ENCODE measurements around the gene P2RX1.

P2RX1 gene

GRCh38 chr17:3900646-3901045 lies 15.6 kb downstream of the P2RX1 start:
- no peak overlapping the region for H2BK12ac ChIP-seq (ENCODE audit: low read length)
- DNase-seq (ENCODE audit: low spot score), result no peak
- no peak overlapping the region for H3K18ac ChIP-seq (ENCODE audit: low read length)
- no peak overlapping the region for H4K91ac ChIP-seq (ENCODE audit: low read depth, low read length, poor library complexity)
- no CpG with 5 or more reads among the region's 6 CpGs for WGBS, 2 donors (ENCODE audit: extremely low coverage in 2 of 2, insufficient read length in 2 of 2, insufficient replicate concordance in 1 of 2)
- H3K9ac ChIP-seq (ENCODE audit: low read depth, low read length, poor library complexity), result no peak overlapping the region
- H2AK5ac ChIP-seq (ENCODE audit: low read depth, low read length), result no peak overlapping the region
- no peak overlapping the region for H3K4me2 ChIP-seq (ENCODE audit: insufficient read depth, low read length, poor library complexity, severe bottlenecking)
- H3K4me3 ChIP-seq (ENCODE audit: low read length in 2 of 2), result no peak overlapping the region
- no peak overlapping the region for H3K4ac ChIP-seq (ENCODE audit: low read length)
- peaks cover 0 to 6% (median 0%) of the 10 kb centered on the region in 3 experiments for H3K27me3 ChIP-seq (ENCODE audit: control insufficient read depth in 3 of 3, insufficient read depth in 3 of 3, low read depth in 1 of 3, low read length in 3 of 3)
- H3K23ac ChIP-seq (ENCODE audit: low read depth, low read length, poor library complexity), result no peak overlapping the region
- peaks cover 2% of the 10 kb centered on the region for H3K79me1 ChIP-seq (ENCODE audit: low read depth, low read length)
- H3K4me1 ChIP-seq (ENCODE audit: control insufficient read depth in 2 of 2, insufficient read depth in 1 of 2, low read depth in 1 of 2, low read length in 2 of 2), result peaks cover 5 to 7% of the 10 kb centered on the region in 2 donors
- no peak overlapping the region for H3K14ac ChIP-seq (ENCODE audit: low read length)
- no peak overlapping the region for H2BK120ac ChIP-seq (ENCODE audit: low read depth, low read length)
- H2BK5ac ChIP-seq (ENCODE audit: low read length), result no peak overlapping the region
- no peak overlapping the region for H2AFZ ChIP-seq (ENCODE audit: low read length)
- no peaks in the 10 kb centered on the region for H3K9me3 ChIP-seq (replicated peaks in 1 of 2; ENCODE audit: control insufficient read depth in 2 of 2, insufficient read depth in 1 of 2, low read depth in 1 of 2, low read length in 2 of 2)
- no peaks in the 10 kb centered on the region for H3K36me3 ChIP-seq (replicated peaks in 1 of 2; ENCODE audit: control insufficient read depth in 2 of 2, insufficient read depth in 2 of 2, low read length in 2 of 2)
- no peak overlapping the region for H4K8ac ChIP-seq (ENCODE audit: low read depth, low read length)
- no peak overlapping the region for H2BK15ac ChIP-seq (ENCODE audit: low read length)
- H3K27ac ChIP-seq (replicated peaks; ENCODE audit: low read length), result no peak overlapping the region

DNA sequence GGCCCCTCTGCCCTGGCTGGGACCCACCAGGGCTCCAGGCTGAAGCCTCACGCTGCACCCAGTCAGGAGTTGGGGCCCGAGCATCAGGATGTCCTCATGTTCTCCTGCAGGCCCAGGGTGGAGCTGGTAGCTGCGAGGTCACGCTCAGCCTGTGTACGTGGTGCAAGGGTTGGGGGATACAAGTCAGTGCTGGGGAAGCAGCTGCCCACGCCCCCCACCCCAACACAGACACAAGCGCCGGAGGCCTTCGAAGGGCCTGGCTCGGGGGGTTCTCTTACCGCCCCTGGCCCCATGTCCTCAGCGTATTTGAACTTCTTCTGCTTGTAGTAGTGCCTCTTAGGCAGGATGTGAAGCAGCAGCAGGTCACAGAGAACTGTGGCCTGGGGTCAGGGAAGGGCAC lies 18.5 kb downstream of the P2RX1 start:
- H3K23ac ChIP-seq (ENCODE audit: low read depth, low read length, poor library complexity), result no peak overlapping the region
- no peak overlapping the region for H3K4me3 ChIP-seq (ENCODE audit: low read length in 2 of 2)
- H2BK120ac ChIP-seq (ENCODE audit: low read depth, low read length), result no peak overlapping the region
- no peak overlapping the region for H3K4me2 ChIP-seq (ENCODE audit: insufficient read depth, low read length, poor library complexity, severe bottlenecking)
- H3K27me3 ChIP-seq (ENCODE audit: control insufficient read depth in 3 of 3, insufficient read depth in 3 of 3, low read depth in 1 of 3, low read length in 3 of 3), result peaks cover 0 to 6% (median 3%) of the 10 kb centered on the region in 3 experiments
- peak overlapping the region; percentile 58 for H2BK15ac ChIP-seq (ENCODE audit: low read length)
- H3K9ac ChIP-seq (ENCODE audit: low read depth, low read length, poor library complexity), result peak overlapping the region; percentile 60
- H4K91ac ChIP-seq (ENCODE audit: low read depth, low read length, poor library complexity), result no peak overlapping the region
- no peaks in the 10 kb centered on the region for H3K9me3 ChIP-seq (replicated peaks in 1 of 2; ENCODE audit: control insufficient read depth in 2 of 2, insufficient read depth in 1 of 2, low read depth in 1 of 2, low read length in 2 of 2)
- peaks cover 2% of the 10 kb centered on the region for H3K79me1 ChIP-seq (ENCODE audit: low read depth, low read length)
- DNase-seq (ENCODE audit: low spot score), result no peak
- H2AK5ac ChIP-seq (ENCODE audit: low read depth, low read length), result peak overlapping the region; percentile 70
- peak overlapping the region; percentile 24 for H2BK12ac ChIP-seq (ENCODE audit: low read length)
- H2BK5ac ChIP-seq (ENCODE audit: low read length), result peak overlapping the region; percentile 53
- H3K14ac ChIP-seq (ENCODE audit: low read length), result no peak overlapping the region
- H3K18ac ChIP-seq (ENCODE audit: low read length), result peak overlapping the region; percentile 64
- peaks cover 9 to 12% of the 10 kb centered on the region in 2 donors for H3K4me1 ChIP-seq (ENCODE audit: control insufficient read depth in 2 of 2, insufficient read depth in 1 of 2, low read depth in 1 of 2, low read length in 2 of 2)
- H3K36me3 ChIP-seq (replicated peaks in 1 of 2; ENCODE audit: control insufficient read depth in 2 of 2, insufficient read depth in 2 of 2, low read length in 2 of 2), result no peaks in the 10 kb centered on the region
- no CpG with 5 or more reads among the region's 12 CpGs for WGBS, 2 donors (ENCODE audit: extremely low coverage in 2 of 2, insufficient read length in 2 of 2, insufficient replicate concordance in 1 of 2)
- no peak overlapping the region for H2AFZ ChIP-seq (ENCODE audit: low read length)
- H4K8ac ChIP-seq (ENCODE audit: low read depth, low read length), result peak overlapping the region; percentile 92
- H3K27ac ChIP-seq (replicated peaks; ENCODE audit: low read length), result no peak overlapping the region
- no peak overlapping the region for H3K4ac ChIP-seq (ENCODE audit: low read length)

DNA sequence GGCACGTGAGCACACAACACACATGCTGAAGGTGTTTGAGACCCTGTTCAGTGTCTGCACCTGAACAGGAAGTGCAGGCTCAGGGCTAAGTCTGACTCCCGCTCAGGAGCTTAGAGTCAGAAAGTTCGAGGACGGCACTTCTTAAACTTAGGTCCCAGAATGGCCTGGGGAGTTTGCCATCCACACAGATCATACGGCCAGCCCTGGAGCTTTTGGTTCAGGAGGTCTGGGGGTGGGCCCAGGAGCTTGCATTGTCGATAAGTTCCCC lies 19.4 kb downstream of the P2RX1 start:
- Histone ChIP-seq H3K9me3 (replicated peaks in 1 of 2; ENCODE audit: control insufficient read depth in 2 of 2, insufficient read depth in 1 of 2, low read depth in 1 of 2, low read length in 2 of 2) (no peaks in the 10 kb centered on the region), H2BK12ac (ENCODE audit: low read length) (no peak overlapping the region), H4K8ac (ENCODE audit: low read depth, low read length) (no peak overlapping the region), H3K79me1 (ENCODE audit: low read depth, low read length) (peaks cover 2% of the 10 kb centered on the region), H3K27me3 (ENCODE audit: control insufficient read depth in 3 of 3, insufficient read depth in 3 of 3, low read depth in 1 of 3, low read length in 3 of 3) (peaks cover 0 to 9% (median 3%) of the 10 kb centered on the region in 3 experiments), H3K23ac (ENCODE audit: low read depth, low read length, poor library complexity) (no peak overlapping the region), H3K18ac (ENCODE audit: low read length) (peak overlapping the region; percentile 2), H2BK5ac (ENCODE audit: low read length) (no peak overlapping the region), H3K9ac (ENCODE audit: low read depth, low read length, poor library complexity) (peak overlapping the region; percentile 72), H3K4me1 (ENCODE audit: control insufficient read depth in 2 of 2, insufficient read depth in 1 of 2, low read depth in 1 of 2, low read length in 2 of 2) (peaks cover 11 to 15% of the 10 kb centered on the region in 2 donors), H2AK5ac (ENCODE audit: low read depth, low read length) (no peak overlapping the region), H3K14ac (ENCODE audit: low read length) (peak overlapping the region; percentile 1), H3K4me3 (ENCODE audit: low read length in 2 of 2) (no peak overlapping the region), H3K4me2 (ENCODE audit: insufficient read depth, low read length, poor library complexity, severe bottlenecking) (no peak overlapping the region), H2AFZ (ENCODE audit: low read length) (peak overlapping the region; percentile 15), H2BK120ac (ENCODE audit: low read depth, low read length) (no peak overlapping the region), H2BK15ac (ENCODE audit: low read length) (peak overlapping the region; percentile 98), H4K91ac (ENCODE audit: low read depth, low read length, poor library complexity) (no peak overlapping the region), H3K36me3 (replicated peaks in 1 of 2; ENCODE audit: control insufficient read depth in 2 of 2, insufficient read depth in 2 of 2, low read length in 2 of 2) (no peaks in the 10 kb centered on the region), H3K4ac (ENCODE audit: low read length) (no peak overlapping the region), H3K27ac (replicated peaks; ENCODE audit: low read length) (no peak overlapping the region)
- WGBS, 2 donors (ENCODE audit: extremely low coverage in 2 of 2, insufficient read length in 2 of 2, insufficient replicate concordance in 1 of 2), result no CpG with 5 or more reads among the region's 6 CpGs
- DNase-seq (ENCODE audit: low spot score), result no peak

GRCh38 chr17:3896108-3896967 lies 19.9 kb downstream of the P2RX1 start:
- Histone ChIP-seq H3K9me3 (replicated peaks in 1 of 2; ENCODE audit: control insufficient read depth in 2 of 2, insufficient read depth in 1 of 2, low read depth in 1 of 2, low read length in 2 of 2) (no peaks in the 10 kb centered on the region), H3K9ac (ENCODE audit: low read depth, low read length, poor library complexity) (peak overlapping the region; percentile 72), H2BK5ac (ENCODE audit: low read length) (no peak overlapping the region), H3K4me3 (ENCODE audit: low read length in 2 of 2) (no peak overlapping the region), H3K79me1 (ENCODE audit: low read depth, low read length) (no peaks in the 10 kb centered on the region), H3K27ac (replicated peaks; ENCODE audit: low read length) (no peak overlapping the region), H3K14ac (ENCODE audit: low read length) (peak overlapping the region; percentile 21), H3K4ac (ENCODE audit: low read length) (no peak overlapping the region), H3K23ac (ENCODE audit: low read depth, low read length, poor library complexity) (no peak overlapping the region), H2BK15ac (ENCODE audit: low read length) (peak overlapping the region; percentile 98), H4K8ac (ENCODE audit: low read depth, low read length) (peak overlapping the region; percentile 82), H2BK12ac (ENCODE audit: low read length) (no peak overlapping the region), H4K91ac (ENCODE audit: low read depth, low read length, poor library complexity) (no peak overlapping the region), H3K4me2 (ENCODE audit: insufficient read depth, low read length, poor library complexity, severe bottlenecking) (no peak overlapping the region), H3K27me3 (ENCODE audit: control insufficient read depth in 3 of 3, insufficient read depth in 3 of 3, low read depth in 1 of 3, low read length in 3 of 3) (peaks cover 0 to 14% (median 3%) of the 10 kb centered on the region in 3 experiments), H3K18ac (ENCODE audit: low read length) (peak overlapping the region; percentile 64), H3K4me1 (ENCODE audit: control insufficient read depth in 2 of 2, insufficient read depth in 1 of 2, low read depth in 1 of 2, low read length in 2 of 2) (peaks cover 13 to 19% of the 10 kb centered on the region in 2 donors), H2BK120ac (ENCODE audit: low read depth, low read length) (peak overlapping the region; percentile 96), H3K36me3 (replicated peaks in 1 of 2; ENCODE audit: control insufficient read depth in 2 of 2, insufficient read depth in 2 of 2, low read length in 2 of 2) (no peaks in the 10 kb centered on the region), H2AFZ (ENCODE audit: low read length) (no peak overlapping the region), H2AK5ac (ENCODE audit: low read depth, low read length) (peak overlapping the region; percentile 70)
- no peak for DNase-seq (ENCODE audit: low spot score)
- no CpG with 5 or more reads among the region's 15 CpGs for WGBS, 2 donors (ENCODE audit: extremely low coverage in 2 of 2, insufficient read length in 2 of 2, insufficient replicate concordance in 1 of 2)

Data from neuronal stem cell (in vitro differentiated cells).